ENCODE data around the gene BTBD2.

Gene BTBD2

DNA sequence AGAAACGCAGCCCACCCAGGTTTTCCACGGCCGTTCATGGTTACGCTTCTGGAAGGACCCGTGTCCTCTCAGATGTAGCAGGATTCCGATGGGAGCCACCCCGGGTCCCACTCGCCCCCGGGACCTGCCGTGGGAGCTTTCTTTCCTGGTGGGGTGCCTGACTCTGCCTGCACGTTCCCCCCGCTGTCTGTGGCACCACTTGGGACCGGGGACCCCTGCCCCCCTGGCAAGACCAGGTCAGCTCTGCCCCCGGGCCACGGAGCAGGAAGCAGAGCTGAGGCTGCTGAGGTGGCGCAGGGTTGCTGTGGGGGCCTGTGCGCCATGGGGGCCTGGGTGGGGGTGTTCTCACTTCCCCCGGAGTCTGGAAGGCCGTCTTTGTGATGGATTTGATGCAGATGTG lies 62.5 kb downstream of the BTBD2 start:
- H3K4me1 ChIP-seq: peaks cover 0 to 14% (median 0%) of the 10 kb centered on the region in 4 donors
- no peak overlapping the region for H3K27ac ChIP-seq
- intact Hi-C loops (cut with DNase I; ENCODE audit: low total_unique reads): no loop called here
- DNase-seq: no peak
- no peaks in the 10 kb centered on the region for H3K9me3 ChIP-seq
- peaks cover 0 to 45% (median 0%) of the 10 kb centered on the region in 3 donors for H3K36me3 ChIP-seq
- TF ChIP-seq, protein P1, sequence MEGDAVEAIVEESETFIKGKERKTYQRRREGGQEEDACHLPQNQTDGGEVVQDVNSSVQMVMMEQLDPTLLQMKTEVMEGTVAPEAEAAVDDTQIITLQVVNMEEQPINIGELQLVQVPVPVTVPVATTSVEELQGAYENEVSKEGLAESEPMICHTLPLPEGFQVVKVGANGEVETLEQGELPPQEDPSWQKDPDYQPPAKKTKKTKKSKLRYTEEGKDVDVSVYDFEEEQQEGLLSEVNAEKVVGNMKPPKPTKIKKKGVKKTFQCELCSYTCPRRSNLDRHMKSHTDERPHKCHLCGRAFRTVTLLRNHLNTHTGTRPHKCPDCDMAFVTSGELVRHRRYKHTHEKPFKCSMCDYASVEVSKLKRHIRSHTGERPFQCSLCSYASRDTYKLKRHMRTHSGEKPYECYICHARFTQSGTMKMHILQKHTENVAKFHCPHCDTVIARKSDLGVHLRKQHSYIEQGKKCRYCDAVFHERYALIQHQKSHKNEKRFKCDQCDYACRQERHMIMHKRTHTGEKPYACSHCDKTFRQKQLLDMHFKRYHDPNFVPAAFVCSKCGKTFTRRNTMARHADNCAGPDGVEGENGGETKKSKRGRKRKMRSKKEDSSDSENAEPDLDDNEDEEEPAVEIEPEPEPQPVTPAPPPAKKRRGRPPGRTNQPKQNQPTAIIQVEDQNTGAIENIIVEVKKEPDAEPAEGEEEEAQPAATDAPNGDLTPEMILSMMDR (IDR thresholded peaks at IDR 0.05): no peak
- no peaks in the 10 kb centered on the region for H3K27me3 ChIP-seq
- H3K4me3 ChIP-seq: no peak overlapping the region

DNA sequence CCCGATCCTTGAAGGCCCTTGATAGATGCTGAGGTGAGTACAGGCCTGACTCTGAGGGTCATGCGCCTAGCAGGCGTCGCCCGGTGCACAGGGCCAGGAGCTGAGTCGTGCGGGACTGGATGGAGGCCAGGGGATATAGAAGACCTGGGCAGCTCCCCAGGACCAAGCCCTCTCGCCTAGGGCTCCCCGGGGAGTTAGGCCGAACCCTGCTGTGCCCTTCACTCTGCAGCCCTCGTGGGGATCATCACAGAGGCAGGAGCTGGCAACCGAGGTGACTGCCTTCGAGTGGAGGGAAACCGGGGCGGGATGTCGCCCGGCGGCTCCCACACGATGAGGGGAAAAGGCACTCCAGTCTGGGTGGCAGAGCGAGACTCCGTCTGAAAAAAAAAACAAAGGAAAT lies 62.9 kb downstream of the BTBD2 start:
- Histone ChIP-seq H3K36me3 (peaks cover 0 to 45% (median 0%) of the 10 kb centered on the region in 3 donors), H3K27ac (no peak overlapping the region), H3K4me1 (peaks cover 0 to 14% (median 0%) of the 10 kb centered on the region in 4 donors), H3K4me3 (no peak overlapping the region), H3K27me3 (no peaks in the 10 kb centered on the region), H3K9me3 (no peaks in the 10 kb centered on the region)
- DNase-seq: no peak
- TF ChIP-seq, protein P1 (IDR thresholded peaks at IDR 0.05): no peak
- intact Hi-C loops (cut with DNase I; ENCODE audit: low total_unique reads): no loop called here

DNA sequence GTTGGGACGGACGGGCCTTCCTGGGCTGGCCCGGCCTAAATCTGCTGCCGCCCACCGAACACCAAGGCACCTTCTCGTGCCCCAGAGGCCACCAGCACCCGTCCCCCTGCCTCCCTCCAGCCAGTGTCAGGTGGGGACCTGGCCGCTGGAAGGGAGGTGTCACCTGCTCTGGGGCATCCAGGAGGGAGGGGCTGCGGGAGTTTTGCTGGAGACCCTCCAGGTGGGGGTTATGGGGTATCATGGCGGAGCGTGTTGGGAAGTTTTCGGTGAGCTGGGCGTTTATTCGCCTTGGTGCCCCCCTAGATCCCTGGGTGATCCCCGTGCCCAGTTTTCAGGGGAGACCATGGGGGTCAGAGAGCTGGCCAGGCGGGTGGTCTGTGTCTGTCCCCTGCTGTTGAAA lies 64.9 kb downstream of the BTBD2 start:
- Histone ChIP-seq H3K9me3 (no peaks in the 10 kb centered on the region), H3K4me1 (peaks cover 0 to 3% (median 0%) of the 10 kb centered on the region in 4 donors), H3K4me3 (no peak overlapping the region), H3K36me3 (peaks cover 0 to 45% (median 0%) of the 10 kb centered on the region in 3 donors), H3K27ac (no peak overlapping the region), H3K27me3 (no peaks in the 10 kb centered on the region)
- no peak for DNase-seq
- intact Hi-C loops (cut with DNase I; ENCODE audit: low total_unique reads): no loop called here
- TF ChIP-seq, protein P1 (IDR thresholded peaks at IDR 0.05): no peak

DNA sequence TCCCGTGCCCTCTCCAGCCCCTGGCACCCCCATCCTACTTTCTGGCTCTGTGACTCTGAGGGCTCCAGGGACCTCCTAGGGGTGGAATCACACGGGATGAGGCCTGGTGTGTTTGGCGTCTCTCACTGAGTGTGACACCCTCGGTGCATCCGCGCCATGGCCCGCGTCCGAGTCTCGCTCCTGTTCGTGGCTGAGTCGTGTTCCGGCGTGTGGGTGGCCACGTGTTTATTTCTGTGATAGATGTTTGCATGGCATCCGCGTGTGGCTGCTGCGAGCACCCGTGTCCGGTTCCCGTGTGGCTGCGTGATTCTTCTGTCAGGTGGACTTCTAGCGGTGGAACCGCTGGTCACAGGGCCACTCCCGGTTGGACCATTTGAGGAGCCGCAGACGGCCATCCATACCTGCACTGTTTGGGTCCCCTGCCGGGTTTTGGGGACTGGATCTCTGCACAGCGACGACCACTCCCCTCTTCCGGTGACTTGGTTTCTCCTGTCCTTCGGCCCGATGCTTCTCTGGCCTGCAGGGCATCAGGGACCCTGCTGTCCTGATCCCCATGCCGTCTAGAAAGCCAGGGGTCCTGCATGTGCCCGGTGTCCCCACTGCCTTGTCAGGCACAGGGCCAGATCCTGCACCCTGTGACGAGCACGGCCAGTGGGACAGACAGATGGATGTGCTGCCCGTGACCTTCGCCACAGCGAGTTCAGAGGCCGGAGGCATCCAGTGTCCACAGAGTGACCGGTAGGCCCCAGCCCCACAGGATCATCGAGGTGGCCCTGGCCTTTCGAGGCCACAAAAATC lies 66.0 kb downstream of the BTBD2 start:
- no peak for DNase-seq
- intact Hi-C loops (cut with DNase I; ENCODE audit: low total_unique reads): no loop called here

DNA sequence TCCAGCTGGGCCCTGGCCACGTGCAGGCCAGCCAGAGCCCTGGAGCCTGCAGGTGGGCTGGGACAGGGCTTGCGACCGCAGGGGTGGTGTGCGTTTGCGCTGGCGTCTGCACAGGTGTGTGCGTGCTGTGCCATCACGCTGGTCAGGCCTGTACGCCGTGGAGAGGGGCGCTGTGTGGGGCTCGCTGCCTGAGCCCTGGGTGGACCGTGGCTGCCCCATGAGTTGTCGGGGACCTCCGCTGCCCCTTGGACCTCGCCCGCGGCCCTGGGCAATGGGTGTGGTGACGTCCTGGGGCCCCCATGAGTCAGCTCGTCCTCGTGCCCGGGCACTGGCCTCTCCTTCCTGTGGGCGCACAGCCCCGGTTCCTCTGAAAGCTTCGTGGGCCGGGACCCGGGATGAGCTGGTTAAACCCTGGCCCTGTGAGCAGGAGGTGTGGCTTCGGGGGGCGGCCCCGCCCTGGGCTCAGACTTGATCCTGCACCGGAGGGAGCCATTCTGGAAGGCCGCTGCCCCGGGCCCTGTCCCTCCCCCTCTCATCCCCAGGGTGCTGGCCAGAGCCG lies 67.8 kb downstream of the BTBD2 start:
- Histone ChIP-seq H3K27ac (no peak overlapping the region), H3K9me3 (no peaks in the 10 kb centered on the region), H3K27me3 (no peaks in the 10 kb centered on the region), H3K4me1 (peaks cover 2 to 28% (median 15%) of the 10 kb centered on the region in 4 donors), H3K4me3 (no peak overlapping the region), H3K36me3 (peaks cover 0 to 29% (median 0%) of the 10 kb centered on the region in 3 donors)
- no peak for DNase-seq
- TF ChIP-seq, protein P1 (IDR thresholded peaks at IDR 0.05): no peak
- intact Hi-C loops (cut with DNase I; ENCODE audit: low total_unique reads): loop anchor here (1.0 kb wide), 1 partner anchor 64 kb away; no protein-coding TSS in a partner anchor

More for the DNA sequence above, 66.0 kb downstream of the BTBD2 start:
- H3K27me3 ChIP-seq: no peaks in the 10 kb centered on the region
- no peaks in the 10 kb centered on the region for H3K9me3 ChIP-seq
- TF ChIP-seq, protein P1 (IDR thresholded peaks at IDR 0.05): no peak
- no peak overlapping the region for H3K27ac ChIP-seq
- no peak overlapping the region for H3K4me3 ChIP-seq
- H3K36me3 ChIP-seq: peaks cover 0 to 45% (median 0%) of the 10 kb centered on the region in 3 donors
- H3K4me1 ChIP-seq: peaks cover 0 to 11% (median 4%) of the 10 kb centered on the region in 4 donors
